Stimulated activated CD4-positive, alpha-beta T cell treated with anti-CD3 and anti-CD28 coated beads, Interleukin-12 subunit alpha, Interleukin-12 subunit beta, amount 100 ng/mL, for 24 hours (primary cell): ENCODE measurements around the gene TMPRSS9.
"Not testable (repeated sequence)": the region's sequence is repeated elsewhere in the genome, so short reads cannot be mapped to it uniquely, and the experiment has no call there.

Experiments used
- DNase-seq, 2 experiments: peaks; one replicate each; pipeline ENCODE4 v3.0.0-alpha.2; 2020; ENCODE audit warnings: low read depth in 2 of 2

TMPRSS9 gene

DNA sequence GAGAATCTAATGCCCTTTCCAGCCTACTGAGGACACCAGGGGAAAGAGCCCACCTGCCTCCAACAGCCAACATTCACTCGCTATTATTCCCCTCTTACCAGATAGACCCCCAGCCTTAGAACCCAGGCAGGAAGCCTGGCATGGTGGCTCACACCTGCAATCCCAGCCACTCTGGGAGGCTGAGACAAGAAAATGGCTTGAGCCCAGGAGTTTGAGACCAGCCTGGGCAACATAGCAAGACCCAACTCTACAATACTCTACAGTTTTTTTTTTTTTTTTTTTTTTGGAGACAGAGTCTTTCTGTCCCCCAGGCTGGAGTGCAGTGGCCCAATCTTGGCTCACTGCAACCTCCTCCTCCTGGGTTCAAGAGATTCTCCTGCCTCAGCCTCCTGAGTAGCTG is 100.2 kb downstream of the TMPRSS9 start:
- DNase-seq = no peak

DNA sequence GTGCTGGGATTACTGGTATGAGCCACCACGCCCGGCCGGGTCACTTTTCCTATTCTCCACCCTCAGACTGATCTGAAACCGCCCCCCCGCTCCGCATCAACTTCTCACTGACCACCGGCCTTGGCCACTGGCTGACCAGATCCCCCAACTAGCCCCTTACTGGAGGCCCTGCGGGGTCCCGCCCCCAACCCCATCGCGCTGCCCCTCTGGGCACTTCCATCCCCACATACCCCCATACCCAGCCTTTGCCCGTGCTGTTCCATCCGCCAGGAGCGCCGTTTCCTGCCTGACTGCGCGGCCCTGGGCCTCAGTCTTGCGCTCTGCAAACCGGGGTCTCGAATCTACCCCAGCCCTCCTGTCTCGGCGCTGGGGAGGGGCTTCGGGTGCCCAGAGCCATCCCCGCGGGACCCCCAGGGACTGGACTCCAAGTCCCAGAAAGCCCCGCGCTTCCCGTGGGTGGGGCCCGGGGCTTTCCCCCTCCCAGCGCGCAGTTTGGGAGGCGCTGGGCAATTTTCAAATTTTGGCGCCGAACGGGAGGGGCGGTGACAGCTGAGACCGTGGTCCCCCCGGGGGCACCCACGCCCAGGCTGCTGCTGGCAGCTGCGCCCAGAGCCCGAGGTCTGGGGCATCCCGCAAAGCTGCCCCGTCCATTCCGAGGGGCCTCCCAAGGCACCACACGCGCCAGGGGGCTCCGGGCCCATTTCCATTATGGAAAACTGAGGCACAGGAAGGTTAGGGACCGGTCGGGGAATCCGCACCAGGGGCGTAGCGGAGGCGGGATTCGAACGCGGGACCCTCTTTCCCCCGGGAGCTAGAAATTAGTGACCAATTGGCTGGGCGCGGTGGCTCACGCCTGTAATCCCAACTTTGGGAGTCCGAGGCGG is 101.9 kb downstream of the TMPRSS9 start:
- DNase-seq = peak; percentile 33 to 76

DNA sequence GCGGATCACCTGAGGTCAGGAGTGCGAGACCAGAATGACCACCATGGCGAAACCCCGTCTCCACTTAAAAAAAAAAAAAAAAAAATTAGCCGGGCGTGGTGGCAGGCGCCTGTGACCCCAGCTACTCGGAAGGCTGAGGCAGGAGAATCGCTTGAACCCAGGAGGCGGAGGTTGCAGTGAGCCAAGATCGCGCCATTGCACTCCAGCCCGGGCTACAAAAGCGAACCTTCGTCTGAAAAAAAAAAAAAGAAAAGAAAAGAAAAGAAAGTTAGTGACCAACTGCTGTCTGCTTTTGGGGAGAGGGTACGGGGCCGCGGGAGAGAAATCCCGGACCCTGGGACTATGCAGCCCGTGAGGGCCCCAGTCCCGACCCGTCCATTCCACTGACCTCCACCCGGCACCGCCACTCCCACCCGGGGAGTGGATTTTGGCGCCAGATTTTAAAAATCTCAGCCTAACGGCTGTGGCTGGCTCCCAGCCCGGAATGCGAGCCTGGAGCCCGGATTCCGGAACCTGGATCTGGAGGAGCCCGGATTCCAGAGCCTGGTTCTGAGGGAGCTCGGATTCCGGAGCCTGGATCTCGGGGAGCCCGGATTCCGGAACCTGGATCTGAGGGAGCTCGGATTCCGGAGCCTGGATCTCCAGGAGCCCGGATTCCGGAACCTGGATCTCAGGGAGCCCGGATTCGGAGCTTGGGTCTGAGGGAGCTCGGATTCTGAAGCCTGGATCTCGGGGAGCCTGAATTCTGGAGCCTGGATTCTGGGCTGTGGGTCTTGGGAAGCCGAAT is 102.8 kb downstream of the TMPRSS9 start:
- DNase-seq = no peak

DNA sequence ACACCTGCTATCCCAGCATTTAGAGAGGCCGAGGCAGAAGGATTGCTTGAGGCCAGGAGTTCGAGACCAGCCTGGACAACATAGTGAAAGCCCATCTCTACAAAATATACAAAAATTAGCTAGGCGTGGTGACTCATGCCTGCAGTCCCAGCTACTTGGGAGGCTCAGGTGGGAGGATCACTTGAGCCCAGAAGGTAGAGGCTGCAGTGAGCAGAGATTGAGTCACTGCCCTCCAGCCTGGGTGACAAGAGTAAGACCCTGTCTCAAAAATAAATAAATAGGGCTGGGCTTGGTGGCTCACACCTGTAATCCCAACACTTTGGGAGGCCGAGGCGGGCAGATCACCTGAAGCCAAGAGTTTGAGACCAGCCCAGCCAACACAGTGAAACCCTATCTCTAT is 103.6 kb downstream of the TMPRSS9 start:
- DNase-seq = not testable (repeated sequence)

DNA sequence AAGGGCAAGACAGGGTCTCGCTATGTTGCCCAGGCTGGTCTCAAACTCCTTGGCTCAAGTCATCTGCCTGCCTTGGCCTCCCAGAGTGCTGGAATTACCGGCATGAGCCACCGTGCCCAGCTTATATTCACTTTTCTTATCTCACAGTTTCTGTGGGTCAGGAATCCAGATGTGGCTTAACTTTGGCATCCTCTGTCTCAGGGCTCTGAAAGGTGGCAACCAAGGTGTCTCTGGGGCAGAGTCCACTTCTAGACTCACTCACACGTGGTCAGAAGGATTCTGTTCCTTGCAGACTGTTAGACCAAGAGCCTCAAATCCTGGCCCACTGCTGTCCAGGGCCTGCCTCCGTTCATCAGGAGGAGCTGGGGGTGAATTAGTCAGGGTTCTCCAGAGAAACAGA is 104.3 kb downstream of the TMPRSS9 start:
- no peak for DNase-seq

DNA sequence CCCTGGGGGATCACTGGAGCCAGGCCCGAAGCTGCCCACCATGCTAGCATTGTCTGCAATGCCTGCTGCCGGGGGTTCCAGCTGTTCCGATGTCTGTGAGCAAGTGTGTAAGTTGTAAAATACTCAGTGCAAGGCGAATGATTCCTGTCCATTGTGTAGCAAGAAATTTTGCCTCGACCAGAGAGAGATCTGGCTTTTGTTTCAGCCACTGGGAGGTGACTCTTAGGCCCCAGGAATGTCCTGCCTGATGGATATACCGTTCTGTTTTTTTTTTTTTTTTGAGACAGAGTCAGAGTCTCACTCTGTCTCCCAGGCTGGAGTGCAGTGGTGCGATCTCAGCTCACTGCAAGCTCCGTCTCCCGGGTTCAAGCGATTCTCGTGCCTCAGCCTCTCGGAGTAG is 108.5 kb downstream of the TMPRSS9 start:
- DNase-seq = no peak

DNA sequence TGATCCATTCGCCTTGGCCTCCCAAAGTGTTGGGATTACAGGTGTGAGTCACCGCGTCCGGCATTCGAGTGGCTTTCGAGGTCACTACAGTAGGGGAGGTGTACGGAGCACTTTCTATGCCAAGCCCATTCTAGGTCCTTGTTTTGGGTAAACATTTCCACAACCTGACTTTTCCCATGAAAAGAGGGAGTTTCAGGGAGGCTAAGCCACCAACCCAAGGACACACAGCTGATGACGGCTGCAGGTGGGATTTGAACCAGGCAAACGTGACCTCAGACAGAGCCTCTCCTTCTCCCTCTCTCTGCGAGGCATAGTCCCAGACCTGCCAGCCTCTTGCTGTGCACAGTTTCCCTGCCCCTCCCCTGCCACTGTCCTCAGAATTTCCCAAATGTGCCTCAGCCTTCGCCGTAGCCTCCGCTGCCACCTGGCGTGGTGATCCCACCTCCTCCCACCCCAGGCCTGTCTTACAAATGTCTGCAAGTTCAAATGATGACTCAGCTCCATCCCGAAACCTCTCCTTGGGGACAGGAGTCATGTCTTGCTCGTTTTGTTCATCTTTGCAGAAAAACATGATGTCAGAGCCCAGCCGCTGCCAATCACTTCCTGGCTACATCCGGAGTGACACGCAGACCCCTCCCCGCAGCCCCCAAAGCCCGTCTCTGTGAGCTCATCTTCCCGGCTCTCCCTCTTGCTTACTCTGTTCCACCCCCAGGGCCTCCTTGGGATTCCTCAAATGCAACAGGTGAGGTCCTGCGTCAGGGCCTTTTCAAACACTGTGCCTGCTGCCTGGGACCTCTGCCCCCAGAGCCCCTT is 109.2 kb downstream of the TMPRSS9 start:
- peak in 1 of 2 experiments; percentile 33 for DNase-seq

DNA sequence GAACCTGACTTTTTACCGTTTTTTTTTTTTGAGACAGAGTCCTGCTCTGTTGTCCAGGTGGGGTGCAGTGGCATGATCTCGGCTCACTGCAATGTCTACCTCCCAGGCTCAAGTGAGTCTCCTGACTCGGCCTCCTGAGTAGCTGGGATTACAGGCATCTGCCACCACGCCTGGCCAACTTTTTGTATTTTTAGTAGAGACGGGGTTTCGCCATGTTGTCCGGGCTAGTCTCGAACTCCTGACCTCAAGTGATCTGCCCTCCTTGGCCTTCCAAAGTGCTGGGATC is 109.8 kb downstream of the TMPRSS9 start:
- not testable (repeated sequence) for DNase-seq

DNA sequence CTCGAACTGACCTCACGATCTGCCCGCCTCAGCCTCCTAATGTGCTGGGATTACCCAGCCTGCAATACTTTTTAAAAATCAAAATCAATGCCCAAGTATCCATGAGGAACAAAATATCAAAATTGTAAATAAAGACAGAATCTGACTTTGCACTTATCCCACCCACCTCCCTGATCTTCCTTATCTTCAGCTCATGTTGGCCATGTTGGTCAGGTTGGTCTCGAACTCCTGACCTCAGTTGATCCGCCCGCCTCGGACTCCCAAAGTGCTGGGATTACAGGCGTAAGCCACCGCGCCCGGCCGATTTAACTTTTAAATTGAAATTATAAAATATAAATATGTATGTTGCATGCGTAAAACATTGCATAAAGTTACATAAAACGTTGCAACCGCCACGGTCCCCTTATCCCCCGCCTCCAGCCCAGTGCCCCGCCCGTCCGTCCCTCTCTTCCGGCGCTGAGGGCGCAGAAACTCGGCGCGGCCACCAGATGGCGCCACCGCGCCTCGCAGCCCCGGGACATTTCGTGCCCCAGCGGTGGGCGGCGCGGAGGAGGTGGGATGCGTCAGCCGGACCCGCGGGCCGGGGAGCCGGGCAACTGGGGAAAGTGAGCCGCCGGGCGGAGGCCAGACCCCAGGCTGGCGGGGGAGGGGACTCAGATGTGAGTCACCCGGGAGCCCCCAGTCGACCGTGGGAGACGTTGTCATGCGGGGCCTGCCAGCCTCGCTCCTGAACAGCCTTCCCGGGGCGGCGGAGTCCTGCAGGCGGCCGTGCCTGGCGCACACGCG is 114.4 kb downstream of the TMPRSS9 start:
- peak; percentile 82 for DNase-seq

DNA sequence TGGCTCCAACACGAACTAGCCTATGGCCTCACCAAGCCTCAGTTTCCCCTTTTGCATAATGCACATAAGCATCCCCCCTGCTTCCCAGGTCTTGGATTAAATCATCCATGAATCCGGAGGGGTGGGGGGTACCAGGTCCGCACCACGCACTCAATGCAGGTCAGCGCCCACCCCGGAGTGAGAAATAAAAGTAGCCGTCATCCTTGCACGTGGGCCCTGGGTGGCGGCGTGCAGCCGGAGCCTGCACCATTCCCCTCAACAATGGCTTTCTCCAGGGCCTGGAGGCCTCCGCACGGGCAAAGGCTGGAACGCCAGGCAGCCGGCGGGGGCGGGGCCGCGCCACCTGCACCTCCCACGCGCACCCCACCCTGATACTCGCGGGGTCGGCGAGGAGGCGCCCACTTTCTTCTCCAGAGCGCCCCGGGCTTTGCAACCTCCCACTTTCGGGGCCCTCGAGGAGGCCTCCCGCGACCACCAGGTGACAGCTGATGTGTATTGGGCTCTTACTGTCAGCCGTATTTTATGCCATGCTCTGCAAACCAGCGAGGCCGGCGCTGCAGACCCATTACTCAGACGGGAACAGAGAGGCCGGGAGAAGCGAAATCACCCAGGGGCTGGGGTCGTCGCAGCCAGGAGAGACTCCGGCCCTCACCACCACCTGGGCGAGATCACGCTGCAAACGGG is 115.1 kb downstream of the TMPRSS9 start:
- DNase-seq = peak in 1 of 2 experiments; percentile 71
